ENCODE results near the gene PPP1R9A.

PPP1R9A gene

DNA sequence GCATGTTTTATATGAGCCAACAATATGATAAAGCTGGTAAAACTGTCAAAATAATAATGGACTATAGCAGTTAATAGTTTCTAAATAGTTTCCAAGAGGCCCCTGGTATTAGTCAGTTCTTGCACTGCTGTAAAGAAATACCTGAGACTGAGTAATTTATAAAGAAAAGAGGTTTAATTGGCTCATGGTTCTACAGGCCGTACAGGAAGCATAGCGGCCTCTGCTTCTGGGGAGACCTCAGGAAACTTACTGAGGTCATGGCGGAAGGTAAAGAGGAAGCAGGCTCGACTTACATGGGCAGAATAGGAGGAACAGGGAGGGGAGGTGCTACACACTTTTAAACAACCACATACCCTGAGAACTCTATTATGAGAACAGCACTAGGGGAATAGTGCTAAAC, 104.6 kb downstream of the PPP1R9A start:
- TF ChIP-seq CTCF (conservative IDR thresholded peaks at IDR 0.05) (no peak), ZFX (IDR thresholded peaks at IDR 0.05) (no peak)
- no peak overlapping the region for H3K27ac ChIP-seq

GRCh38 chr7:95018021-95018420, 110.6 kb downstream of the PPP1R9A start:
- H3K27ac ChIP-seq, result no peak overlapping the region
- no peak for TF ChIP-seq CTCF (conservative IDR thresholded peaks at IDR 0.05)
- no peak for TF ChIP-seq ZFX (IDR thresholded peaks at IDR 0.05)

DNA sequence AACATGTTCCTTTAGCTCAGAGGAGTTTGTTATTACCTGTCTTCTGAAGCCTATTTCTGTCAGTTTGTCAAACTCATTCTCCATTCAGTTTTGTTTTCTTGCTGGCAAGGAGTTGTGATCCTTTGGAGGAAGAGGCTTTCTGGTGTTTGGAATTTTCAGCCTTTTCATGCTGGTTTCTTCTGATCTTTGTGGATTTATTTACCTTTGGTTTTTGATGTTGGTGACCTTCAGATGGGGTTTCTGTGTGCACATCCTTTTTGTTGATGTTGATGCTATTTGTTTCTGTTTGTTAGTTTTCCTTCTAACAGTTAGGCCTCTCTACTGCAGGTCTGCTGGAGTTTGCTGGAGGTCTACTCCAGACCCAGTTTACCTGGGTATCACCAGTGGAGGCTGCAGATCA, 118.6 kb downstream of the PPP1R9A start:
- no peak overlapping the region for H3K27ac ChIP-seq
- no peak for TF ChIP-seq ZFX (IDR thresholded peaks at IDR 0.05)
- no peak for TF ChIP-seq CTCF (conservative IDR thresholded peaks at IDR 0.05)

DNA sequence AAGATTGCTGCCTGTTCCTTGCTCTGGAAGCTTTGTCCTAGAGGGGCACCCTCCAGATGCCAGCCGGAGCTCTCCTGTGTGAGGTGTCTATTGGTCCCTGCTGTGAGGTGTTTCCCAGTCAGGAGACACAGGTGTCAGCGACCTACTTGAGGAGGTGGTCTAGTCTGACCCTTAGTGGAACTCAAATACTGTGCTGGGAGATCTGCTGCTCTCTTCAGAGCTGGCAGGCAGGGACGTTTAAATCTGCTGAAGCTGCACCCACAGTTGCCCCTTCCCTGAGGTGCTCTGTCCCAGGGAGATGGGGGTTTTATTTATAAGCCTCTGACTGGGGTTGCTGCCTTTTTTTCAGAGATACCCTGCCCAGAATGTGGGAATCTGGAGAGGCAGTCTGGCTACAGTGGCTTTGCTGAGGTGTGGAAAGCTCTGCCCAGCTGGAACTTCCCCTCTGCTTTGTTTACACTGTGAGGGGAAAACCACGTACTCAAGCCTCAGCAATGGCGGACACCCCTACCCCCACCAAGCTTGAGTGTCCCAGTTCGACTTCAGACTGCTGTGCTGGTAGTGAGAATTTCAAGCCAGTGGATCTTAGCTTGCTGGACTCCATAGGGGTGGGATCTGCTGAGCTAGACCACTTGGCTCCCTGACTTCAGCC, 119.2 kb downstream of the PPP1R9A start:
- TF ChIP-seq CTCF (conservative IDR thresholded peaks at IDR 0.05), result no peak
- TF ChIP-seq ZFX (IDR thresholded peaks at IDR 0.05), result no peak
- H3K27ac ChIP-seq, result no peak overlapping the region

GRCh38 chr7:95027234-95027872, 120.0 kb downstream of the PPP1R9A start:
- H3K27ac ChIP-seq, result no peak overlapping the region
- TF ChIP-seq CTCF (conservative IDR thresholded peaks at IDR 0.05), result no peak
- no peak for TF ChIP-seq ZFX (IDR thresholded peaks at IDR 0.05)

GRCh38 chr7:95028683-95029082, 121.3 kb downstream of the PPP1R9A start:
- no peak overlapping the region for H3K27ac ChIP-seq
- TF ChIP-seq ZFX (IDR thresholded peaks at IDR 0.05) (no peak), CTCF (conservative IDR thresholded peaks at IDR 0.05) (no peak)

- no peak for TF ChIP-seq ZFX (IDR thresholded peaks at IDR 0.05)
- no peak for TF ChIP-seq CTCF (conservative IDR thresholded peaks at IDR 0.05)
These were observed 127.9 kb downstream of the PPP1R9A start for GRCh38 chr7:95035295-95035694.

More at GRCh38 chr7:95035295-95035694, 127.9 kb downstream of the PPP1R9A start:
- H3K27ac ChIP-seq, result no peak overlapping the region
